ENCODE results near the gene USP24.

- TF ChIP-seq CTCF (IDR thresholded peaks at IDR 0.05) (no peak), EZH2 (IDR thresholded peaks at IDR 0.05; ENCODE audit: borderline replicate concordance, insufficient read depth, low read depth, low read length, poor library complexity, severe bottlenecking) (no peak)
Observed at GRCh38 chr1:55045430-55045829, 169.7 kb downstream of the USP24 start.

Measured in B cell (primary cell).